ENCODE data around the gene SIGLECL1.

SIGLECL1 gene

DNA sequence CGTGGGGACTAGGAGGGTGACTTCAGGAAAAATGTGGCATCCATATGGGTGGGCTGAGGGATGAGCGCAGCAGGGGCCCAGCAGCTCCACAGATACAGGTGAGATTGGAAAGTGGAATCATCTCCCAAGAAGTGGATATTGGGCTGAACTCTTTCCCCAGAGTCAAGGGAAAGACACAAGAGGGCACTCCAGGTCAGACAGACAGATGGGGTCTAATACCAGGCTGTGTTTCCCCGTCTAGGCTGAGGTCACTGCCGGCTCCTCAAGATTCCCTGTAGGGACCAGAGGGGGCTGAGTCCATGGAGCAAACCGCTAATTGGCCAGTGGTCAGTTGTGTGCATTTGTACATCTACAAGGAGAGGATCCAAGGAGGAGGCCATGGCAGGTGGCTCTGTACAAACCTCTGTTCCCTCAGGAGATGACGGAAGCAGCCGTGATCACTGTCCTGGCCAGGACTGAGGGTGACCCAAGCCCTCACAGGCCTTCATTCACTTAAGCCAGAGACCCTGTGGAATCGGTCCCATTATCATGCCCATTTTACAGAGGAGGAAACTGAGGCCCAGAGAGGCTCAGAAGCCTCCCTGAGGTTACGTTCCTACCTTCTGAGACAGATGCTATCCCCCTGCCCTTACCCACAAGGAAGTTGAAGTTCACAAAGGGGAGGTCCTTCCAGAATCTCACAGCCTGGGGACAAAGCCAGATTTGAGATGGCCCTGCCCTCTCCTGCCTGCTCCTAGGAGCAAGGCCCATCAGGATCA, 45.6 kb downstream of the SIGLECL1 start:
- no peak for DNase-seq (ENCODE audit: low read depth)

DNA sequence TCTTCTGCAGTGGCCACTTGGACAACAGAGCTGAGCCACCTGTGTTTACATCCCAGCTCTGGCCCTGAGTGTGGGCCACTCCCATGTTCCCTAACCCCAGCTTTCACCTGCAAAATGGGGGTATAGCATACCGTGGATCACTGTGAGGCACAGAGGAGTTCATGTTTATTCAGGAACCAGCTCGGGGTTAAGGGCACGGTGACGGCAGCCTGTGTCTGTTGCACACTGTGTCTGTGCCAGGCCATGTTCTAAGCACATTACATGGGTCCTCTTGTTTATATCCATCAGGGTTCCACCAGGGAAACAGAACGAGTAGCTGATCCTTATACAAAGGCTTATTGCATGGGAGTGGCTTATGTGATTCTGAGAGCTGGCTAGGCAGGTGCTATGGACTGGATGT, 46.5 kb downstream of the SIGLECL1 start:
- DNase-seq (ENCODE audit: low read depth), result no peak

DNA sequence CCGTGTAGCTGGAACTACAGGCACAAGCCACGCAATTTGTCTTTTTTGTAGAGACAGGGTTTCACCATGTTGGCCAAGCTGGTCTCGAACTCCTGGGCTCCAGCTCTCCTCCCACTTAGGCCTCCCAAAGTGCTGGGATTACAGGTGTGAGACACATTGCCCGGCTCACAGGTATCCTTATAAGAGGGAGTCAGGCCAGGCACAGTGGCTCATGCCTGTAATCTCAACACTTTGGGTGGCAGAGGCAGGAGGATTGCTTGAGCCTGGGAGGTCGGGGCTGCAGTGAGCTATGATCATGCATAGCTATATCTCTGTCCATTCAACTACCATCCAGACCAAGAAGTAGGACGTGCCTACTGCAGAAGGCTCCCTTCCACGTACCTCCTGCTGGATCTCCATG, 50.4 kb downstream of the SIGLECL1 start:
- DNase-seq (ENCODE audit: low read depth), result no peak

GRCh38 chr19:51305479-51305878, 54.6 kb downstream of the SIGLECL1 start:
- DNase-seq (ENCODE audit: low read depth), result no peak

GRCh38 chr19:51311351-51312257, 60.7 kb downstream of the SIGLECL1 start, which contains the start of gene IGLON5:
Gene IGLON5 (plus strand): TSS chr19:51311644. CDS start chr19:51311848, 204 bp downstream.
- DNase-seq (ENCODE audit: low read depth), result no peak

GRCh38 chr19:51316688-51317087, 65.8 kb downstream of the SIGLECL1 start:
- DNase-seq (ENCODE audit: low read depth), result no peak

- DNase-seq (ENCODE audit: low read depth), result no peak
Measured at GRCh38 chr19:51317376-51317775, 66.5 kb downstream of the SIGLECL1 start.

DNA sequence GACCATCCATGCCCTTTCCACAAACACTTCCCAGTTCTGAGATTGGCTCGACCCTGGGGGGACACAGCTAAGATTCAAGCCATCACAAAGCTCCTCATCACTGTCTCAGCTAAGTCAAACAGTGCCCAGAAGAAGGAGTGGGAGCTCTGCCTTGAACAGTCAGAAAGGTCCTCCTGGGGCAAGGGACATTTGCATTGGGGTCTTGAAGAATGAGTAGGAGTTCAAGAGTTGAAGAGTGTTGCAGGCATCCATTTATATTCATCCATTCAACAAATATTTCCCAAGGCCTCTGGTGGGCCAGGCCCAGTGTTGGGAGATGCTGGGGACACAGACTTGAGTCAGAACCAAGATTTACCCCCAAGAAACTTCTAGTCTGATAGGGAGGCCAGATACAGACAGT, 67.1 kb downstream of the SIGLECL1 start:
- no peak for DNase-seq (ENCODE audit: low read depth)

Measured in stimulated activated CD4-positive, alpha-beta T cell treated with anti-CD3 and anti-CD28 coated beads, Interleukin-2, amount 100 ng/mL, for 4 hours (primary cell).